Glomerular endothelial cell (primary cell): ENCODE results near the gene ZNF232. TPM values are rescaled to one million over a fixed set of nuclear protein-coding genes. Genes with fewer than 3 reads are reported as not detected.
"Not testable (repeated sequence)": the region's sequence is repeated elsewhere in the genome, so short reads cannot be mapped to it uniquely, and the experiment has no call there.

Source experiments
- DNase-seq: peaks from one replicate; pipeline ENCODE4 v3.0.0-alpha.2; 2011; ENCODE audit warnings: low read depth, low spot score; ENCODE audit errors: extremely low read depth
- total RNA-seq: library from RNA; depleted of rRNA; stranded (reverse); fragments of >200 nt; gene quantifications from 2 replicates; pipeline ENCODE4 v1.2.3, GENCODE V29; 2015

Gene ZNF232
- total RNA-seq, 1 donor from 2014 or later: 3.4 TPM

DNA sequence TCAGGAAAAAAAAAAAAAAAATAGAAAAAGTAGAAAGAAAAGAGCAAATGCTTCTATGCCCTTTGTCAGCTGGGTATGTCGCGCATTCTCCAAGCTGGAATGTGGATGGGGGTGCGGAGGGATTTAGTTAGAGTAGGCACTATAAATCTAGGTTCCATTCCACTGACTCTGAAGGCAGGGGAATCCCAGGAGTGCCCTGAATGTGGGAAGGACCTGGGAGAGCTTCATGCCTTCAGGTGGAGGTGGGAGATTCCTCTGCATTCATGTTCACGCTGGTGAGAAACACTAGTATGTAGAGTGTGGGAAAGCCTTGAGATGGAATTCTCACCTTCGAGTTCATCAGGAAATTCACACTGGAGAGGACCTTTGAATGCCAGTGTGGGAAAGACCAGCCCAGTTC is 12.4 kb downstream of the ZNF232 start:
- DNase-seq: no peak

- no peak for DNase-seq
Measured at GRCh38 chr17:5097101-5097834, 14.4 kb downstream of the ZNF232 start.

DNA sequence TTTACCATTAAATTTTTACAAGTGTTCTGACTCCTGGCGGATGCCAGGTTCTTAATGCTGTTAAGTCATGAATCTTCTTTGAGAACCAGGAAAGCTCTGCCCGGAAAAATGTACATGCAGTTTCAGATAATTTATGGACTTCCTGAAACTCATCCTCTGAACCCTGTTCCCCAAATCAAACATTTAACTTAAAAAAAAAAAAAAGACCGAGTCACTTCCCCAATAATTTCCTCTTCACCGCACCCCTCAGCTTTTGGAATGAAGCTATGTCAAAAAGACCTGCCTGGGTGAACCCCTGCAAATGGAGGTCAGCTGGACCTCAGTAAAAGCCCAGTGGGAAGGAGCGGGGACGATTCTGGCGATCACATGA is 15.0 kb downstream of the ZNF232 start:
- DNase-seq: no peak

- no peak for DNase-seq
Measured at GRCh38 chr17:5092218-5093010, 19.3 kb downstream of the ZNF232 start.

DNA sequence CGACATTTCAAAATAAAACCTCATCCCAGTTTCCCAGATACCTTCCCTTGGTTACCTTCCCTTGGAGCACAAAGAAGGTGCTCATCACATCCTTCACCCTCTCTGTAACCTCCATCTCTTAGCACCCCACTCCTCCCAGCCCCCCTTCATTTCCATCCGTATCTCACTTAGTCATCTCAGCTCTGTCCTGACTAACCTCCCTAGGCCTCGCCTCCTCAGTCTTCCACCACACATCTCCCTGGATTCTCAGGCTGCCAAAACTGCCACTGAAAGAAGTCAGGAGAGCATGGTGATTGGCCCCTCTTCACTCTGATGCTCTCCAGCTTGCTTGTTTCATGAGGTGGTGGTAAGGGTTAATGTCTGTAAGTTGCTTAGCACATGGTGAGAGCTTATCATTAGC is 31.1 kb downstream of the ZNF232 start:
- DNase-seq: no peak

DNA sequence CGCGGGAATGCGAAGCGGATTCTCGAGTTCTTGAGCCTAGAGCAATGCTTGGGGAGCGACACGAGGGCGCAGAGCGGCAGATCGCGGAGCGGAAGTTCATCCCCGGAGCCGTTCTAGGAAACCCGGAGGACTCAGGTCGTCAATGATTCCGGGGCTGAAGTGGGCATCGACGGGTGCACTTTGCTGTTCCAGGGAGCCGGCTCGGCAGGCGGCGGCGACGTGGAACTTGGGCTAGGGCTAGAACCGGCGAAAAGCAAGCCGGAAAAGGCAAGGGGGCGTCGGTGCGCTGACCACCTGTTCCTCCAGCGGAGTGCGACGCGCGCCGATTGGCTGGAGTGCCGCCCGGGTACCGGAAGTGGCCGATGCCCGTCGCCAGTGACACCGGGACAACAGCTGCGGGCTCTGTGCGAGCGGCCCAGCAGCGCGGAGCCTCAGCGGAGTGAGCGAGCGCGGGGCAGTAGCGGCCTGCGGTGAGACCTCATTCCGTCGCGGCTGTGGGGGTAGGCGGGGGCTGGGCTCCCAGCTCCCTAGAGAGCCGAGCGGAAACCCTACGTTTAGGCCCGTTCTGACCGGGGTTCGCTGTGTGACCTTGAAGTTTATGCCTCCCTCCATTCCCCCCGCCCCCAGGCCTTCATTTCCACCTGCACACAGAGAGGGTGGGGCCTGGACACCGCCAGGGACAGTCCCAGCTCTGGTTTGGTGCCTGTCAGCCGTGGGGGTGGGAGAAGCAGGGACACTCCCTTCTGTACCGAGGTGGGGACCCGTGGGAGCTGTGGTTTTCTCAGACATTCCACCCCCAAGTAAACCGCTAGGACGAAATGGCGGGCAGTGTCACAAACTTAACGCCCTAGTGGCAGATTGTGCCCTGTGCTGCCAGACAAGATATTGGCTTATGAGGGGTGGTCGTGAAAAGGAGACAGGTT is 33.3 kb downstream of the ZNF232 start, which contains the start of gene ZFP3:
TSS of gene ZFP3 (plus strand) at position 362 of the 923 bp plus-strand sequence. CDS start 13,038 bp downstream, outside the sequence.
- peak; percentile 29 for DNase-seq

DNA sequence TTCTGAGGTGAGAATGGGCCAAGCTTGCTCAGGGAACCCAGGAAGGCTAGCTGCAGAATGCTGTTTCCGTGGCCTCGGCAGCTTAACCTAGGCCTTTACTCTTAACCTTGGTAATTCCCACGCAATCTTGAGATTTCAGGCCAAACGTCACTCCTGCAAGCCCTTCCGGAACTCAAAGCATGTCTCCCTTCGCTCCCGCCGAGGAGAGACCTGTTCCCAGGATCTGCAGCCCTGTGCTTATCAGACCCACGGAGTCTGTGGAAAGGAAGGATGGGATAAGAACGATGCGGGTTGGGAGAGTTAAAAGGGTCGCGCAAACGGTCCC is 33.9 kb downstream of the ZNF232 start:
- no peak for DNase-seq

GRCh38 chr17:5077275-5077674 is 34.4 kb downstream of the ZNF232 start:
- DNase-seq: not testable (repeated sequence)

- not testable (repeated sequence) for DNase-seq
Measured at GRCh38 chr17:5075472-5075871, 36.2 kb downstream of the ZNF232 start.

- no peak for DNase-seq
Measured at GRCh38 chr17:5069724-5070123, 42.0 kb downstream of the ZNF232 start.

GRCh38 chr17:5068236-5068635 is 43.4 kb downstream of the ZNF232 start:
- no peak for DNase-seq

DNA sequence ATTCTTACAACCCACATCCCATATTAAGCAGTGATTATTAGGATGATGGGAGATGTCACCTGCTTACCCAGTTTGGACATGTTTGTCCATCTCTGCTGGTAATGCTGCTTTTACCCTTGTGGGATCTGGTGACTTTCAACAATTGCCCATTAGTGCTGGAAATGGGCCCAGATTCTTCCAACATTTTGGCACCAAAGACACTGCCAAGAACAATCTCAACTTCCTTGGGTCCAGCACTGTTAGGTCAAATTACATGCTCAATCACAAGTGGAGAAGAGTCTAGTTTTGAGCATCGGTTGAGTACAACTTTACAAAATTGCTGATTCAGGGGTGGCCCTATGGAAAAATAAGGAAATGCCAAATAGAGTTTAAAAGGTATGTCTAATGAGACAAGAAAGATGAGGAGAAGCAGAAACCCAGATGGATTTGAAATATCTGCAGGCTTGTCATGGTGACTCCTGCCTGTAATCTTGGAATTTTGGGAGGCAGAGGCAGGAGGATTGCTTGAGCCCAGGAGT is 46.4 kb downstream of the ZNF232 start:
- no peak for DNase-seq

Other genes starting within 250 kb of the ZNF232 start
- 0.88 and 1.6 TPM in 2 replicates for gene C17orf107, start 212.3 kb downstream of the ZNF232 start, total RNA-seq
- gene CHRNE, start 208.8 kb downstream of the ZNF232 start, total RNA-seq: 0.76 and 1.5 TPM in 2 replicates
- gene GP1BA, start 179.6 kb downstream of the ZNF232 start, total RNA-seq: not detected in 2 replicates
- 47.3 and 52.1 TPM in 2 replicates for gene SLC25A11, start 171.8 kb downstream of the ZNF232 start, total RNA-seq
- gene RNF167, start 171.6 kb downstream of the ZNF232 start, total RNA-seq: 47.5 and 54.7 TPM in 2 replicates
- gene PFN1, start 163.3 kb downstream of the ZNF232 start, total RNA-seq: 1,675 and 1,900 TPM in 2 replicates
- gene ENO3, start 160.8 kb downstream of the ZNF232 start, total RNA-seq: 0.15 and 2.6 TPM in 2 replicates
- gene SPAG7, start 144.1 kb downstream of the ZNF232 start, total RNA-seq: 61.8 and 69.5 TPM in 2 replicates
- 16.4 and 35.1 TPM in 2 replicates for gene CAMTA2, start 124.2 kb downstream of the ZNF232 start, total RNA-seq
- gene INCA1, start 114.4 kb downstream of the ZNF232 start, total RNA-seq: 0.39 and 0.76 TPM in 2 replicates
- 114 and 117 TPM in 2 replicates for gene KIF1C, start 113.9 kb downstream of the ZNF232 start, total RNA-seq
- gene SLC52A1, start 76.5 kb downstream of the ZNF232 start, total RNA-seq: 0.10 TPM in 1 of 2 replicates, not detected in the other
- 2.0 and 2.5 TPM in 2 replicates for gene ZFP3, start 33.4 kb downstream of the ZNF232 start, total RNA-seq
- gene USP6, start 4.2 kb upstream of the ZNF232 start, total RNA-seq: not detected in 2 replicates
- 3.5 and 4.9 TPM in 2 replicates for gene ZNF594, start 80.0 kb upstream of the ZNF232 start, total RNA-seq
- gene SCIMP, start 123.0 kb upstream of the ZNF232 start, total RNA-seq: not detected in 2 replicates
- gene RABEP1, start 170.4 kb upstream of the ZNF232 start, total RNA-seq: 33.7 and 48.5 TPM in 2 replicates